ENCODE results near the gene DOCK4. TPM values are rescaled to one million over a fixed set of nuclear protein-coding genes. Genes with fewer than 3 reads are reported as not detected.

Gene DOCK4
- total and polyA plus RNA-seq, 10 of the 15 experiments (the other 5 are each of a cell fraction or from before 2014, with no cell fraction given): 0.03 to 0.73 (median 0.38) TPM

DNA sequence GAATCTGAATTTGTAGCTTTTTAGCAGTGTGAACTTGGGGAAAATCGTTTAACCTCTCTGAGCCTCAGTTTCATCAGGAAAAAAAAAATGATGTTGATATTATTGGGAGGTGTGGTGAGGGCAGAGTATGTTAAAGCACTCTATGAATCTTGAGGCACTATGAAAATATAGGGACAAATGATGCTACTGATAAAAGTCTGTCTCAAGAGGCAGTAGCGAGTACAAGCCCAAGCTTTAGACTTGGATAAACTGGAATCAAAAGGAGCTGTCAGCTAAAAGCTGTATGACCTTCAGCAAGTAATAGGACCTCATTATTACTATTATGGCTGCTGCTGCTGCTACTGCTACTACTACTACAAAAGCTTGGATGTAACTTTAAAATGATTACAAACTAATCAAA lies 8.7 kb upstream of the DOCK4 start:
- 94% methylated on average over 2 of the region's 2 CpGs for WGBS (ENCODE audit: insufficient coverage, insufficient replicate concordance, low lambda C conversion rate, missing lambda C conversion rate)
- POLR2A ChIA-PET: no interaction called here
- Histone ChIP-seq H3K36me3 (ENCODE audit: control insufficient read depth in 2 of 2, insufficient read depth in 2 of 2, low read length in 1 of 2) (no peaks in the 10 kb centered on the region), H3K4me2 (ENCODE audit: control insufficient read depth, insufficient read depth) (no peak overlapping the region), H3K9ac (ENCODE audit: control insufficient read depth, insufficient read depth, low read length) (no peak overlapping the region), H4K20me1 (ENCODE audit: control insufficient read depth, insufficient read depth) (no peaks in the 10 kb centered on the region), H3K27ac (ENCODE audit: control insufficient read depth, insufficient read depth) (no peak overlapping the region), H2AFZ (ENCODE audit: control insufficient read depth, low read depth, low read length) (no peak overlapping the region), H3K4me1 (ENCODE audit: control insufficient read depth, insufficient read depth, low read length) (no peaks in the 10 kb centered on the region), H3K27me3 (replicated peaks in 1 of 2; ENCODE audit: control insufficient read depth in 2 of 2, insufficient read depth in 2 of 2, low read length in 1 of 2) (no peaks in the 10 kb centered on the region), H3K79me2 (ENCODE audit: control insufficient read depth, insufficient read depth, low read length) (peaks cover 1% of the 10 kb centered on the region; the same call in 1 of the 2 replicates), H3K4me3 (no peak overlapping the region), H3K9me3 (replicated peaks; ENCODE audit: control insufficient read depth, insufficient read depth, low read length) (no peaks in the 10 kb centered on the region)
- RAD21 ChIA-PET (ENCODE audit: unreplicated experiment): interaction anchor here (1.0 kb wide), 1 partner anchor 8 kb away, joined by 3 read pairs; the partner anchor contains the start of gene ZNF277
- CTCF ChIA-PET: interaction anchor here (0.8 kb wide), 1 partner anchor 8 kb away, joined by 4 read pairs; no protein-coding TSS in a partner anchor
- intact Hi-C loops (cut with micrococcal nuclease; ENCODE audit: unreplicated experiment): no loop called here
- FAIRE-seq: no peak
- SMC1A ChIA-PET (ENCODE audit: uncharacterized antibody, unreplicated experiment): interaction anchor here (1.5 kb wide), 1 partner anchor 8 kb away, joined by 4 read pairs; the partner anchor contains the start of genes DOCK4 and ZNF277
- no peak for ATAC-seq
- BruUV-seq (replicated peaks): no TSS peak
- no peak for DNase-seq (ENCODE audit: low read depth, low spot score)
- TF ChIP-seq ZNF687 (IDR thresholded peaks at IDR 0.05): no peak
- TF ChIP-seq RELA (IDR thresholded peaks at IDR 0.05; ENCODE audit: borderline replicate concordance, partially characterized antibody): no peak
- TF ChIP-seq RAD51 (IDR thresholded peaks at IDR 0.05): no peak
- TF ChIP-seq, protein P1, sequence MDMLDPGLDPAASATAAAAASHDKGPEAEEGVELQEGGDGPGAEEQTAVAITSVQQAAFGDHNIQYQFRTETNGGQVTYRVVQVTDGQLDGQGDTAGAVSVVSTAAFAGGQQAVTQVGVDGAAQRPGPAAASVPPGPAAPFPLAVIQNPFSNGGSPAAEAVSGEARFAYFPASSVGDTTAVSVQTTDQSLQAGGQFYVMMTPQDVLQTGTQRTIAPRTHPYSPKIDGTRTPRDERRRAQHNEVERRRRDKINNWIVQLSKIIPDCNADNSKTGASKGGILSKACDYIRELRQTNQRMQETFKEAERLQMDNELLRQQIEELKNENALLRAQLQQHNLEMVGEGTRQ (IDR thresholded peaks at IDR 0.05; ENCODE audit: borderline replicate concordance, low read depth, low read length): no peak
- TF ChIP-seq SUPT20H (IDR thresholded peaks at IDR 0.05; ENCODE audit: borderline replicate concordance, control insufficient read depth, low read depth, low read length): no peak
- TF ChIP-seq RBBP5 (conservative IDR thresholded peaks at IDR 0.05): no peak
- TF ChIP-seq EZH2 (IDR thresholded peaks at IDR 0.05; ENCODE audit: borderline replicate concordance, control insufficient read depth, low read depth, low read length): no peak
- TF ChIP-seq HDGF (IDR thresholded peaks at IDR 0.05): no peak
- TF ChIP-seq CEBPB (IDR thresholded peaks at IDR 0.05; ENCODE audit: borderline replicate concordance in 1 of 2, low read depth in 2 of 2, low read length in 2 of 2): no peak
- no peak for TF ChIP-seq ASH2L (IDR thresholded peaks at IDR 0.05; ENCODE audit: borderline replicate concordance, low read depth)
- no peak for TF ChIP-seq GATAD2B (conservative IDR thresholded peaks at IDR 0.05; ENCODE audit: low read depth)
- TF ChIP-seq, protein P2, sequence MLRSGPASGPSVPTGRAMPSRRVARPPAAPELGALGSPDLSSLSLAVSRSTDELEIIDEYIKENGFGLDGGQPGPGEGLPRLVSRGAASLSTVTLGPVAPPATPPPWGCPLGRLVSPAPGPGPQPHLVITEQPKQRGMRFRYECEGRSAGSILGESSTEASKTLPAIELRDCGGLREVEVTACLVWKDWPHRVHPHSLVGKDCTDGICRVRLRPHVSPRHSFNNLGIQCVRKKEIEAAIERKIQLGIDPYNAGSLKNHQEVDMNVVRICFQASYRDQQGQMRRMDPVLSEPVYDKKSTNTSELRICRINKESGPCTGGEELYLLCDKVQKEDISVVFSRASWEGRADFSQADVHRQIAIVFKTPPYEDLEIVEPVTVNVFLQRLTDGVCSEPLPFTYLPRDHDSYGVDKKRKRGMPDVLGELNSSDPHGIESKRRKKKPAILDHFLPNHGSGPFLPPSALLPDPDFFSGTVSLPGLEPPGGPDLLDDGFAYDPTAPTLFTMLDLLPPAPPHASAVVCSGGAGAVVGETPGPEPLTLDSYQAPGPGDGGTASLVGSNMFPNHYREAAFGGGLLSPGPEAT (IDR thresholded peaks at IDR 0.05; ENCODE audit: low read depth): no peak
- no peak for TF ChIP-seq RAD21 (IDR thresholded peaks at IDR 0.05; ENCODE audit: insufficient read depth, low read depth, low read length)
- no peak for TF ChIP-seq MTA3 (IDR thresholded peaks at IDR 0.05; ENCODE audit: borderline replicate concordance, low read length)
- in situ Hi-C loops (cut with MboI): no loop called here
